Activated T-cell treated with anti-CD3 and anti-CD28 coated beads for 1 hour (primary cell): ENCODE results near the gene AMT.

Experiments used
- DNase-seq: peaks from one replicate; pipeline ENCODE4 v3.0.0-alpha.2; 2020; ENCODE audit warnings: low read depth

Gene AMT, protein sequence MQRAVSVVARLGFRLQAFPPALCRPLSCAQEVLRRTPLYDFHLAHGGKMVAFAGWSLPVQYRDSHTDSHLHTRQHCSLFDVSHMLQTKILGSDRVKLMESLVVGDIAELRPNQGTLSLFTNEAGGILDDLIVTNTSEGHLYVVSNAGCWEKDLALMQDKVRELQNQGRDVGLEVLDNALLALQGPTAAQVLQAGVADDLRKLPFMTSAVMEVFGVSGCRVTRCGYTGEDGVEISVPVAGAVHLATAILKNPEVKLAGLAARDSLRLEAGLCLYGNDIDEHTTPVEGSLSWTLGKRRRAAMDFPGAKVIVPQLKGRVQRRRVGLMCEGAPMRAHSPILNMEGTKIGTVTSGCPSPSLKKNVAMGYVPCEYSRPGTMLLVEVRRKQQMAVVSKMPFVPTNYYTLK

DNA sequence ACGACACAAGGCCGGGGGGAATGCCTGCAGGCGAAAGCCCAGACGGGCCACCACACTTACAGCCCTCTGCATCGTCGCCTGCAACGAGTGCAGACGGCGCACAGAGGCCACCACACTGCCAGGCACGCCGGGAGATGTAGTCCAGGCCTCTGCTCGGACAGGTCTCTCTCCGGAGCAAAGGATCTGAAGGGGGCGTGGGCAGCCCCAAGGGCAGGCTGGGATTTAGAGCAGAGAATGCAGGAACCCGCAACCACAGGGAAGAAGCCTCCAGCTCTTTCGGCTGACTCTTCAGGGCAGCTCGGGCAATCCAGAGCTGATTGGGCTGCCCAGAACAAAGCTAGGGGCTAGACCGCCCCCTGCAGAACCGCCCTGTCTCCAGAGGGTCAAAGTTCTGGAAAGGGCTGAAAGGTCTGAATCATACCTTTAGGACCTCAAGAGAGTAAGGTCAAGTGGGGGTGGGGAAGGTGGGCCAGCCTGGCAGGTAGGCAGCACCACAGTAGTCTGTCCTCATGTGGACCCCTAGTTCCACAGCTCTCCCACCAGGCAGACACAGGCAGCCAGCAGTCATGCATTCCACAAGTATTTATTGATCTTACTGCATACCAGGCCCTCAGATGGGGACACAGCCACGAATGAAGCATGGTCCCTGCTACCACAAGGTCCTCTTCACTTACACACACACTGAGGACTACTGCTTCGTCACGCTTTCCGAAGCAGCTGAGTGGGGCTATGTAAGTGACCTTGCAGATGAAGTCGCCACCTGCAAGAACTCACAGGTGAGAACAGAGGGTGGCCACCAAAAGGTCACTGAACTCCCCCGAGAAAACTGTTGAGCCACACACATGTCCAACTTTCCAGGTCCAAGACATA, at the start of gene AMT:
Gene AMT, minus strand, starts transcription at position 95 of the 870 bp plus-strand sequence. Its CDS starts 23 bp downstream, at position 72.
- DNase-seq = no peak

DNA sequence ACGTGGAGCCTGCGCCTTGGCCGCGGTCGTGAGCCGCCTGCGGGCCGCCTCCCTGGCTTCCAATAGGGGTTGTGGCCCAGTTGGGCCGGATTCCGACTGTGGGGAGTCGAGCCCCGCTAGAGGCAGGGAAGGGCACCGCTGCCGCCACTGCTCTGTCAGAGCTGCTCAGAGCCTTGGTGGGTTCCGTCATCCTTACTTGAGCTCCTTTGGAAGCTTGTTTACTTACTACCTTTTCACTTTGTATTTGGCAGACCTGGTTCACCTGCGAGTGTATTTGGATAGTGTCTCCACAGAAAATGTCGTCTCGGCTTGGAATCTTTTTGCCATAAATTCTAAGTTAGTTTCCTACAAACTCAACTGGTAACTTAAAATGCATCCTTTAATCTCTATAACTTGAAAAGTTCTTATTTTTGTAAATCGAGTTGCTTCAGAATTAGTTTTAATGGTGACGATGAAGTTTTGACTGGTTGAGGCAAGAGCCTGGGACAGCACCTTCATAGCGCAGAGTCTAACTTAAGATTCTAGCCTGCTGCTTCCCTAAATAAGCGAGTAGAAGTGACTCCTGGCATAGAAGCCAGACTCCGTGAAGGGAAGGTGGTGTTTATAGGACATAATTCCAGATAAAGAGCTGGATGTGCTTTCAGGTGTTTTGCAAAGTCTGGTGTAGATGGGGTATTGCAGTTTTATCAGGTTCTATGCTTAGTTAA, 48.6 kb upstream of the AMT start:
- no peak for DNase-seq

DNA sequence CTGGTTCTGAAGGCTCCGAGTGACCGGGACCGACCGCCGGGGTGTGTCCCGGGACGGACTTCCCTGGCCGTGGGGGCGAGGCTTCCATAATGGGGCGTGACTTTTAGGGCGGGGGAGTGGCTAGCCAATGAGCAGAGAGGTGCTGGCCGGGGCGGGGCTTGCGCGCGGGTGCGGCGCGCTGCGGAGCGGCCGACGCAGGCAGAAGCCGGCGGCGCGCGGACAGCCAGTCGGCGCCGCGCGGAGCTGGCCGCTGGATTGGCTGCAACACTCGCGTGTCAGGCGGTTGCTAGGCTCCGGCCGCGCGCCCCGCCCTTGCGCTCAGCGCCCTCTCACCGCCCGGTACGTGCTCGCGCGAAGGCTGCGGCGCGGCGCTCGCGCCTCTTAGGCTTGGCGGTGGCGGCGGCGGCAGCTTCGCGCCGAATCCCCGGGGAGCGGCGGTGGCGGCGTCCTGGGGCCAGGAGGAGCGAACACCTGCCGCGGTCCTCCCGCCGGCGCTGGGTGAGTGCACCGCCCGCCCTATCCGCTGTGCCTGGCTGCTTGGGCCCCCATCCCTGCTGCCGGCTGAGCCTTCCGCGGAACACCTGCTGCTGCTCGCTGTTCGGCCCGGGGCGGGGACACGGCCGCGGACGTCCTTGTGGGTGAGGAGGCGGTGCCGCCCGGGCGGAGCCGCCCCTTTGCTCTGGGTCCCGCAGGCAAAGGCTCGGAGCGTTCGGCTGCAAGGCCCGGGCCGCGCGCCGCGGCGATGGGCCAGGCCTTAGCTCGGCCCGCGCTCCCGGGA, 47.9 kb upstream of the AMT start, which contains the start of gene DAG1:
Gene DAG1, plus strand, starts transcription at position 332 of the 778 bp plus-strand sequence. CDS start 40,268 bp downstream, outside the sequence.
- DNase-seq = peak; percentile 94

DNA sequence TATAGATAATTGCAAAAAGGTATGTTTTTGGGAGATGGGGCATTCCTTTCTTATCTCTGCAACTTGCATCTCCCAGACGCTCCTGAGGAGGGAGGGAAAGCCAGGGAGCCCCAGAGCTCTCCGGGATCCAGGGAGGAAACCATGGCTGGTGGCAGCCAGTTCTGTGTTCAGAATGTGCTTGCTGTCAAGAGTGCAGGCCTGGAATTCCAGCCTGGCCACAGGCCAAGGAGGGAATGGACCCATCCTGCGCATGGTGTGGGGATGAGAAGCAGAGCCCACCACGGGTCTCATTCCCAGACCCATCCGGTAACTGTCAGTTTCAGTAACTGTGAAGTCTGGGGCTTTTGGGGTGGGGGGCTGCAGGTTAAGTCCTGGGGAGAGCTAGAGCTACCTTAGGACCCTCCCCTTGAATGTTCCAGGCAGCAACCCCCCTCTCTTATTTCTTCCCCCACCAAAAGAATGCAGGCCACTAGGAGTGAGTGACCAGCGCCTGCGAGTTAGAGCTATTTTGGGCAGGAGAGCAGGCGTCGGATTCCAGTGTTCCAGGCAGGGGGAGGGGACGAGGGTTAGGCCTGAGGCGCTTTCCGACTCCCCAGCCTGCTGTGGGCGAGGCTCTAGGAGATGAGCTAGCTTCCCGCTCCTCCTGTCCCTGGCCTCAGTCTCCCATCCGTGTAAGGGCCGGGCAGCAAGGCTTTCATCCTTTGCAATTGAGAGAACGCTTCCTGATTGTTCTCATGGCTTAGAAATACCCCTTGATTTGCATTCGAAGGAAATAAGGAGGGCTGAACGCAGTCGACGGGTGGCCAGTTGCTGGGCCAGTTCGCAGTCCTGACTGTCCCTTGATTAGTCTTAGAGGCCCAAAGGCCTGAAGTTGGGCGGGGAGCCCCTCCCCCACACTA, 47.0 kb upstream of the AMT start:
- no peak for DNase-seq

DNA sequence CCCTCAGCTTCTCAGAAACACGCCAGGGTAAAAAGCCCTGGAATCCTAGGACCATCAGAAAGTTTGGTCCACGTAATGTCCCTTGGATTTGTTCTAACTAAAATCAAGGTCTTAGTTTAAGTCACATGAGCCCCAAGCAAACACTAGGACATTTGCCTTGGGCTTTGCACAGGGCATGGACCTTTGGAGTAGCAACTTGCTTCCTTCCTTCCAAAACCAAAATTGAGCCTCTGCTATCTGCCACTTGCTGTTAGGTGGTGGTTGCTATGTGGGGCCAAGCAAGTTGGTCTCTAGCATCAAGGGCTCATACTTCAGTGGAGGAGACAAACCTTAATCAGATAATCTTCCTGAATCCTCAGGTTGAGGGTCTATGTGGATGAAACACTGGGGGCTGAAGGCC, 43.8 kb upstream of the AMT start:
- no peak for DNase-seq

DNA sequence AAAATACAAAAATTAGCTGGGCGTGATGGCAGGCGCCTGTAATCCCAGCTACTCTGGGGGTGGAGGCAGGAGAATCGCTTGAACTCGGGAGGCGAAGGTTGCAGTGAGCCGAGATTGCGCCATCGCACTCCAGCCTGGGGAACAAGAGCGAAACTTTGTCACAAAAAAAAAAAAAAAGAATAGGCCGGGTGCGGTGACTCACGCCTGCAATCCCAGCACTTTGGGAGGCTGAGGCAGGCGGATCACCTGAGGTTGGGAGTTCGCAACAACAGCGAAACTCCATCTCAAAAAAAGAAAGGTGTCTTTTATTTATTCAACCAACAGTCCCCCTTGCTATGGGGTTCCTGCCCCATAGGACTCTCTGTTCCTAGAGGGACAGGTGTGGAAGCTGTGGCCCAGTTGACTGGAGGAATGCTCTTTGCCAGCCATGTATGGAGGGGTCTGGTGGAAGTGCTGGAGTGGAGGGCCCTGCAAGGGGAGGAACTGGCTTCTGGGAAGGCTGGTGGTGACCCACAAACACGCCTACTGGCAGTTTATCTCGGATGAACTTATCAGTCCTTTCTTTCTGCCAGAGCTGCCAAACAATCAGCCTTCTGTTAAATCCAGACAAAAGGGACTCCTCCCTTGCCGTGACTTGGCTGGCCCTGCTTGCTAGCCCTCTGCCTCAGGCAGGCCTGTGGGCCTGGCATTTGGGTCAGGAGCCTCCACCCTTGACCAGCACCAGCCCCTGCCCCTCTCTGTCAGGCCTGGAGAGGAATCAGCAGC, 43.2 kb upstream of the AMT start:
- no peak for DNase-seq

DNA sequence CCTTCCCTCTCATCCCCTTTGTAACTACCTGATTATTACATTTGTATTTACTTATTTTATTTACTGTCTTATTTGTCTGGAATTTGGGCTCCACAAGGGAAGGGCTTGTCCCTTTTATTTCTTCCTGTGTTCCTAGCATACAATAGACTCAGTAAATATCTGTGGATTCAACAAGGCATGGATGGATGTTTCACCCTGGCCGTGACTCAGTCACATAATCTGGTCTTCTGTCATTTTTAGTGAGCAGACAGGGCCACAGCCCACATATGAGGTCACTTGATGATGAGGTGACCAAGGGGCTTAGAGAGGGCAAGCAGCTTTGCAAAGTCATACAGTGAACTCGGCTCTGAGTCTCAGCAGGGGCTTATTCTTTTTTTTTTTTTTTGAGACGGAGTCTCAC, 39.9 kb upstream of the AMT start:
- DNase-seq = no peak

DNA sequence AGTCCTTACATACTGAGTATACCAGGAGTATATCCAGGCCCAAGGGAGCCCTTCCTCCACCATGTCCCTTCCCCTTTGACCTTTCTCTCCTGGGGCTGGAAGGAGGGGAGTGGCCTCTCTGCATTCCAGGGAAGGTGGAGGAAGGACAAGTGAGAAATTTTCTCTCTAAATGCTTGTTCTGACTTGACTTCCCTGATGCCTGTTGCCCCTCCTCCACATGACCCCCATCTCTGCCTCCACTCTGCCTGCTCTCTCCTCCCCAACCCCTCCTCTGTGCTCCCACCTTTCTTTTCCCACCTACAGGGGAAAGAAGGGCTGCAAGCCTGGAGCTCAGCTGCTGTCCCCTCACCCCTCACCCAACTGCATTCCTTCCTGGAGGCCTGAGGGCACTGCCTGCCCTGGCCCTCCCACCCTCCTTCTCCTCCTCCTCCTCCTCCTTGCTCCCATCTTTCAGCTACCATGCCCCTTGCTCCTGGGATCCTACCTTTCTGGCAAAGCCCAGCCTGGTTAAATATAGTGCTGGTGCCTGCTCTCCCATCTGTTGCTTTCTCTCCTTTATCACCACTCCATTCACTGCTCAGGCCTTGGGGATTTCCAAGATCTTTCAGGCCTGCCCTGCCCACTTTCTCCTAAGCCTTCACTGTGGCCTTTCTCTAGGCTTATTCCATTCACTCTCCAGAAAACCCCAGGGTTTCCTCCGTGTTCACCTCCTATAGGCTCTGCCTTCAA, 39.3 kb upstream of the AMT start:
- no peak for DNase-seq

DNA sequence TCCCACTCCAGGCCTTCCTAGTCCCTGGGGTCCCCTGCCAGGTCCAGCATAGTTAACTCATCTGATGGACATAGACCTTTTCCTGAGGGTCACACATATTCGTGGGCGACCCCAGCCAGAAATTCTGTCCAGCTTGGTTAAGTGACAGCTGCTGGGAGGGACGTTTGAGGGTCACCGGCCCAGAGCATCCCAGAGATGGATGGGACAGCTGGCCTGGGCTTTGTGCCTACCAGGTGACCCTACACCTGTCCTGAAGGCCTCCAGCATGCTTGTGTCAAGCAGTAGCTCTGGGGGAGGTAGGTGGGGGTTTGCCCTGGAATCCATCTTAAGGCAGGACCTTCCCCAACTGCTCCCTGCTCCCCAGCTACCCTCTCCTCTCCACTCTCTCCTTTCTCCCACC, 38.7 kb upstream of the AMT start:
- no peak for DNase-seq

DNA sequence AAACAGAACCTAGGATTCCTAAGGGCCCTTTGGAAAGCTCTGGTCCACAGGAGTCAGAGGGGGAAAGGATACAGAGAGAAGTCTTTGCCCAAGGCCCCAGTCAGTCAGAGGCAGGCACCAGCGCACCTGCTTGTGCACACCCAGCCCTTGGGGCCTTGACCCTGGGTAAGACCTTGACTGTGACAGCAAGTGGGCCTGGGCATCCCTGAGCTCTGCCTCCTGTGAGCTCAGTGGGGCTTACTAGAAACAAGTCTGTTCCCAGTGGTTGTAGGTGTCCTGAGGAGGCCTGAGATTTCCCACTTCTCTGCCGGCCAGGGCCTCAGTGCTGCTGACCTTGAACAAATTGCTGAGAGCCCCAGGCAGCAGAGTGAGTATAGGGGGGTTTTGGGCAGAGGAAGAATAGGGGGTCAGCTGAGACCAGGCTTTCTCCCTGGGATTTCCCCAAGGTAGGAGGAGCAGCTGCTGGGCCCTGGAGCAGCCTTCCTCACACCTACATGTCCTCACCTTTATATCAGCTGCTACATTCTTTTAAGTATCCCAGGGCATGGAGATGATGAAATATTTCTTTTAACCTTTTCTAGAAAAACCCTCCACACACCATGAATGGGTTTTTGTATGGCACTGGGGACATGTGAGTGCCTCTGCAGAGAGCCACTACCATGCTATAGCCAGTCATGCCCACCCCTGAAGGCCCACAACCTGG, 38.1 kb upstream of the AMT start:
- no peak for DNase-seq

DNA sequence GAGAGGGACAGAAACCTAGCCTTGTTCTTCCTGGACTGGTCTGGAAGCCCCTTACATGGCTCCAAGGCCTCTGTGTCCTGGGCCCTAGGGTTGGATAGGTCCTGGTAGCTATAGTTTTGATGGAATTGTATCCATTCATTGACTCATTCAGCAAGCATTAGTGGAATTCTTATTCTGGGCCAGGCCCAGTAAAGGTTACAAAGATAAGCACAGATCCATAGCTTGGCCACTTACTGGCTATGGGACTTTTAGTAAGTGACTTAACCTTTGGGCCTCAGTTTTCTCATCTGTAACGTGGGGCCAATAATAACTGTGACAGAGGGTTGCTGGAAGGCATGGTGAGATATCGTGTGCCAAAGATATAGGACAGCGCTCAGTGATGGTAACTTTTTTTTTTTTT, 34.2 kb upstream of the AMT start:
- DNase-seq = no peak

DNA sequence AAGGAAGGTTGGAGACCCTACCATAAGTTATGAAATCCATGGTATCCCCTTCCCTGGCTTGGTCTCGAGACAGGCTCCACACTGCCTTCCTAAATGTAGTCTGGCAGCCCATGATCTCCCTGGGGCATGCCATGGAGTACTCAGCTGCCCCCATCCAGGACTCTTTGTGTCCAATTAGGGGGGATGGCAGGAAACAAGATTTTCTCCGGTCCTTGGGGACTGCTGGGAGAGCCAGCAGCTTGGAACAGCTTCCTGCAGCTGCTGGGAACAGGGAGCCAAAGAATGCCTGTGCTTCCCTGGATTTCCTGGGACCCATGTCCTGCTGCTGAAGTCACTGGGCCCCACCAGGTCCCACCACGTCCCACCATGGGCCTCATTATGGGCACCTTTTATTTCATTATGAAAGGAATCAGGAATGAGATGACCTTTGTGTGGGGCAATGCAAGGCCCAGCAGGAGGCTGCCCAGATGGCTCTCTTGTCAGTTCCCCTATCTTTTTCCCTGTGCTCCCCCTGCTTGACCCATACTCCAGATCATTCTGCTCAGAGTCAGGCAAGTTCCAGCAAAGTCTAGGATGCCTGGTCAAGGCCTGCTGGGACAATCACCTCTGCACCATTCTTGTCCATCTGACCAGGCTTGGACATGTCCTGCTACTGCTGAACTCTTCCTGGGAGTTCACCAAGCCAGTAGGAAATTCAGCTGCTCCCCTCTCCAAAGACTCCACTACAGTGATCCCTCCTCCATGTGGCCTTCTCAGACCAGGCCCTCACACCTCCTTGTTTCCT, 32.8 kb upstream of the AMT start:
- DNase-seq = no peak

DNA sequence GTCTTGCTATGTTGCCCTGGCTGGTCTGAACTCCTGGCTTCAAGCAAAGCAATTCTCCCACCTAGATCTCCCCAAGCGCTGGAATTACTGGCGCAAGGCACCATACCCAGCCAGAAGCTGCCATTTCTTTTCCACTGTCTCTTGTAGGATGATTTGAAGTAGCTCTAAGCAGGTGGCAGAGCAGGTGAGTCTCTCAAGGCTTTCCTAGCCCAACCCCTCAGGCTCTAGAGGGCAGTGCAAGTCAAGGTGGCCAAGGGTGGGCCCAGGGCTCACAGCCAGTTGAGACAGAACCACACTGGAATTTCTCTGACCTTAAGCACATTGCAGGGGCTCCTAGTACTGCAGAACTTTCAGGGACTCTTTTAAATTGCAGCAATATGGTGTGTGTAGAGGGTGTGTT, 32.2 kb upstream of the AMT start:
- no peak for DNase-seq

DNA sequence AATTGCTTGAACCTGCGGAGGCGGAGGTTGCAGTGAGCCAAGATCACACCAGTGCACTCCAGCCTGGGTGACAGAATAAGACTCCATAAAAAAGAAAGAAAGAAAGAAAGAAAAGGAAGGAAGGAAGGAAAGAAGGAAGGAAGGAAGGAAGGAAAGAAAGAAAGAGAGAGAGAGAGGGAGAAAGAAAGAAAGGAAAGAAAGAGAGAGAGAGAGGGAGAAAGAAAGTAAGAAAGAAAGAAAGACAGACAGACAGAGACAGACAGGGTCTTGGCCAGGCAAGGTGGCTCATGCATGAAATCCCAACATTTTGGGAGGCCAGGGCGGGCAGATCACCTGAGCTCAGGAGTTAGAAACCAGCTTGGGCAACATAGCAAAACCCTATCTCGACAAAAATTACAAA, 31.3 kb upstream of the AMT start:
- DNase-seq = no peak

DNA sequence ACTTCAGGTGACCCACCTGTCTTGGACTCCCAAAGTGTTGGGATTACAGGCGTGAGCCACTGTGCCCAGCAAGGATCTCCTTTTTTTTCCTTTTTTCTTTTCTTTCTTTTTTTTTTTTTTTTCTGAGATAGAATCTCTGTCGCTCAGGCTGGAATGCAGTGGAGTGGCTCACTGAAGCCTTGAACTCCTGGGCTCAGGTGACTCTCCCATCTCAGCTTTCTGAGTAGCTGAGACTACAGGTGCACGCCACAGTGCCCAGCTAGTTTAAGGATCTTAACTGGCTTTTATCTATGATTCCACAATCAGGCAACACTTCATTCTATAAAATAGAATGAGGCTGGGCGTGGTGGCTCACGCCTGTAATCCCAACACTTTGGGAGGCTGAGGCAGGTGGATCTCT, 23.1 kb upstream of the AMT start:
- no peak for DNase-seq

DNA sequence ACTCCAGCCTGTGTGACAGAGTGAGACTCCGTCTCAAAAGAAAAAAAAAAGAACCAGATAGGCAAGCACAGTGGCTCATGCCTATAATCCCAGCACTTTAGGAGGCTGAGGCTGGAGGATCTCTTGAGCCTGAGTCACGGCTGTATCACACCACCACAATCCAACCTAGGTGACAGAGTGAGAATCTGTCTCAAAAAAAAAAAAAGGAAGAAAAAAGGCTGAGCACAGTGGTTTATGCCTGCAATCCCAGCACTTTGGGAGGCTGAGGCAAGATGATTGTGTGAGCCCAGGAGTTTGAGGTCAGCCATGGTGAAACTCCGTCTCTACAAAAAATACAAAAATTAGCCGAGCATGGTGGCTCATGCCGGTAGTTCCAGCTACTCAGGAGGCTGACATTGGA, 12.5 kb upstream of the AMT start:
- DNase-seq = no peak

DNA sequence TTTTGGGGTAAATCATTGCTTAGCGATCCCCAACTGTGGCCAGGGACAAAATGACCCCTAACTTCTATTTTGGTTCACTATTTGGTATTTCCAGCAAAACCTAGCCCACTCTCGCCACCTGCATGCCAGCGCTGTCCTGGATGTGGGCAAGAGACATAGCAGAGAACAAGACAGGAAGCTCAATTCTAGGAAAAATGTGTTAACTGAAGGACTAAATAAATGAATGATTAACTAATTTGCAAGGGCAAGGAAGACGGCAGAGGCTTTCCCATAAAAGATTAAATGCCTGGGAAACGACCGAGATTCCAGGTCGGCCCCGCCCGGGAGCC, 6.4 kb upstream of the AMT start:
- no peak for DNase-seq

DNA sequence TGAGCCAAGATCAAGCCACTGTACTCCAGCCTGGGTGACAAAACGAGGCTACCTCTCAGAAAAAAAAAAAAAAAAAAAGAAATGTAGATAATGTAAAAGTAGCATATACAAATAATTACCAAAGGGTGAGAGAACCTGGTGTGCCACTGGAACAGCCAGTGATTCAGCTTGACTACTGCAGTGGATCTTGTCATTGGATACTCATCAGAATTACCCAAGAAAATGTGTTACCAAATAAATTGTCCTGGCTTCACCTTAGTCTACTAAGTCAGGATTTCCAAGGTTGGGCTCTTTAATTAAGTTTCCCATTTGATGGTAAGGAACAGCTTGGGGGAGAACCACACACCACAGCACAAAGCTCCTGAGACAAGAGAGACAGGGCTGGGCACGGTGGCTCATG, 5.3 kb upstream of the AMT start:
- DNase-seq = no peak
